Body of pancreas (tissue), 4 donors: ENCODE data around the gene RCC2. TPM values are rescaled to one million over a fixed set of nuclear protein-coding genes. Genes with fewer than 3 reads are reported as not detected.
"Not testable (repeated sequence)": the region's sequence is repeated elsewhere in the genome, so short reads cannot be mapped to it uniquely, and the experiment has no call there.

Source experiments
- ATAC-seq: fragments of 150-250 bp; one replicate; pipeline ENCODE4 v1.9.1; 2016
- DNase-seq, 4 donors: peaks; one replicate each; pipeline ENCODE4 v3.0.0-alpha.2; 2019
- H3K27ac ChIP-seq, 4 donors: fragments of 200-600 bp; sonication (generic); 1 replicate in 3 of 4; 2 replicates in 1 of 4; pipeline versions ENCODE4 v1.5.1 to v1.6.1; 2016 to 2019; ENCODE audit warnings: mild to moderate bottlenecking in 1 of 4, mixed read lengths in 1 of 4, moderate library complexity in 1 of 4
- H3K27me3 ChIP-seq, 2 donors: fragments of 200-600 bp; sonication (generic); one replicate each; pipeline ENCODE4 v1.6.0; 2016; ENCODE audit warnings: mild to moderate bottlenecking in 1 of 2
- H3K36me3 ChIP-seq, 2 donors: fragments of 200-600 bp; sonication (generic); replicated peaks in 1 of 2; 2 replicates each; pipeline ENCODE4 v1.5.1; 2016; ENCODE audit warnings: low read depth in 2 of 2; ENCODE audit not compliant: insufficient read depth in 1 of 2
- H3K4me1 ChIP-seq: fragments of 200-600 bp; sonication (generic); one replicate; pipeline ENCODE4 v1.6.0; 2016
- H3K4me3 ChIP-seq, 2 donors: fragments of 200-600 bp; sonication (generic); 1 replicate in 1 of 2; 2 replicates in 1 of 2; pipeline ENCODE4 v1.5.1; 2016 to 2019
- H3K9me3 ChIP-seq, 3 donors: fragments of 200-600 bp; sonication (generic); 1 replicate in 2 of 3; 2 replicates in 1 of 3; pipeline ENCODE4 v1.5.1; 2016
- POLR2A ChIP-seq, 3 donors: fragments of 450-650 bp; IDR thresholded peaks; one replicate each; pipeline ENCODE4 v1.6.1; 2016; ENCODE audit warnings: antibody characterized with exemption in 3 of 3, mild to moderate bottlenecking in 2 of 3
- WGBS, 2 donors: methylation state at CpG; one replicate each; pipeline ENCODE4 v1.1.5; 2017; 5-methylcytosine and 5-hydroxymethylcytosine counted together
- intact Hi-C: fragments of 100-400 bp; cut with DNase I; formaldehyde crosslinking; loops from one replicate; pipeline ENCODE4 v1.15.1; 2023
- total RNA-seq, 2 donors: library from RNA; depleted of rRNA; stranded (reverse); fragments of >200 nt; gene quantifications; one replicate each; pipeline ENCODE4 v1.1.0, GENCODE V29; 2016
- TF ChIP-seq, protein P1 (sequence below), 7 experiments: fragments of 450-650 bp in 4 of 7; fragments of 200-600 bp in 3 of 7; sonication (generic) in 3 of 7; IDR thresholded peaks; one replicate each; pipeline ENCODE4 v1.5.1; 2016 to 2019; ENCODE audit warnings: antibody characterized with exemption in 7 of 7

Gene RCC2
- 10 to 100 TPM; 19.2 to 34.3 TPM for total RNA-seq

DNA sequence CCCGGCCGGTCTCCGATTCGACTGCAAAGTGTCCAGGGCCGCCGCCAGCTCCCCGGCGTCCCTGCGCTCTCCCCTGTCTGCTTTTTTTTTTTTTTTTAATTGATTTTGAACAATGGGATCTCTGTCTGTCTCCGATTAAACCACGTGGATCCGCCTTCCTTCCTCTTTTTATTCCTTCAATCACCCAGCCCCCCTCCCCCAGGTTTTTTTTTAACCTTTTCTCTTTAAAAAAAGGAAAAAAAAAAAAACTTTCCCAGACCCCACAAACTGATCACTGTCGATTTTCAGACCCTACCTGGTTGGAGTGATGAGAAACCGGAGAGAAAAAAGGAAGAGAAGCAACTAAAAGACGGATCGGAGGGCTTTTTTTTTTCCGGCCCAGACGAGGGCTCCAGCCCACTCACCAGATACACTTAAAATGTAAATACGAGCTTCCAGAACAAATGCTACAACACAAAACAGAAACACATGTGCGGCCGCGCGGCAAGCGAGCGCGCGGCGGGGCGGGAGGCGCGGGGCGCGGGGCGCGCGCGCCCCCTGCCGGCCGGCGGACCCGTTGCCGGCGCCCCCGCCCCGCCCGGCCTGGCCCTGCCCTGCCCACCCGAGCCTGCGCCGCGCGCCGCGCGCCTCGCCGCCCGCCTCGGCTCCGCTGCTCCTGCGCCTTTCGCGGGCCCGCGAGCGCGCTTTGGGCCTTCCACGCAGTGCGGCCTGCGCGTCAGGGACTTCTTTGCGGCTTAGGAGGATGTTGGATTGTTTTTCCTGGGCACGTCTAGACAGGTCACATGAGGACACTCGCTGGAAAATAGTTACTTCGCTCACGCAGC, at the start of gene RCC2:
Gene RCC2, minus strand, starts transcription at position 428 of the 824 bp plus-strand sequence. CDS start 1,163 bp downstream, outside the sequence.
- Histone ChIP-seq H3K9me3 (no peaks in the 10 kb centered on the region), H3K4me1 (peaks cover 23% of the 10 kb centered on the region), H3K27me3 (no peaks in the 10 kb centered on the region), H3K4me3 (peak within 1 kb of the TSS; percentile 59 to 80), H3K27ac (peak within 1 kb of the TSS; percentile 62 to 87 (median 82)), H3K36me3 (no peaks in the 10 kb centered on the region)
- WGBS, 2 donors, result 0 to 1% methylated on average over 28 to 65 of the region's 75 CpGs
- intact Hi-C loops, result no loop called here
- ATAC-seq (peak; percentile 82), DNase-seq (peak; percentile 60 to 71 (median 66))
- TF ChIP-seq POLR2A (IDR thresholded peaks at IDR 0.05), result peak in 2 of 3 donors; percentile 41 to 53
- TF ChIP-seq, protein P1, sequence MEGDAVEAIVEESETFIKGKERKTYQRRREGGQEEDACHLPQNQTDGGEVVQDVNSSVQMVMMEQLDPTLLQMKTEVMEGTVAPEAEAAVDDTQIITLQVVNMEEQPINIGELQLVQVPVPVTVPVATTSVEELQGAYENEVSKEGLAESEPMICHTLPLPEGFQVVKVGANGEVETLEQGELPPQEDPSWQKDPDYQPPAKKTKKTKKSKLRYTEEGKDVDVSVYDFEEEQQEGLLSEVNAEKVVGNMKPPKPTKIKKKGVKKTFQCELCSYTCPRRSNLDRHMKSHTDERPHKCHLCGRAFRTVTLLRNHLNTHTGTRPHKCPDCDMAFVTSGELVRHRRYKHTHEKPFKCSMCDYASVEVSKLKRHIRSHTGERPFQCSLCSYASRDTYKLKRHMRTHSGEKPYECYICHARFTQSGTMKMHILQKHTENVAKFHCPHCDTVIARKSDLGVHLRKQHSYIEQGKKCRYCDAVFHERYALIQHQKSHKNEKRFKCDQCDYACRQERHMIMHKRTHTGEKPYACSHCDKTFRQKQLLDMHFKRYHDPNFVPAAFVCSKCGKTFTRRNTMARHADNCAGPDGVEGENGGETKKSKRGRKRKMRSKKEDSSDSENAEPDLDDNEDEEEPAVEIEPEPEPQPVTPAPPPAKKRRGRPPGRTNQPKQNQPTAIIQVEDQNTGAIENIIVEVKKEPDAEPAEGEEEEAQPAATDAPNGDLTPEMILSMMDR (IDR thresholded peaks at IDR 0.05), result peak in 3 of 7 experiments; percentile 12 to 73 (median 43)

DNA sequence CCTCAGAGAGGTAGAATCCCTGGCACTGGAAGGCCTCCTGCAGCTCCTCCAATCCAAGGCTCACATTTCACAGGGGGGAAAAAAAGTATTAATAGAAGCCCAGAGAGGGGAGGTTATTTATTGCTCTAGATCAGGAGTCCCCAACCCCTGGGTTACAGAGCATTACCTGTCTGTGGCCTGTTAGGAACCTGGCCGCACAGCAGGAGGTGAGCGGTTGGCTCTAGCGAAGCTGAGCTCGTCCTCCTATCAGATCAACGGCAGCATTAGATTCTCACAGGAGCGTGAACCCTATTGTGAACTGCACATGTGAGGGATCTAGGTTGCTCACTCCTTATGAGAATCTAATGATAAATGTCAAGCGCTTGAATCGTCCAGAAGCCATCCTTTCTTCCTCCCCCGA, 46.8 kb upstream of the RCC2 start:
- H3K27ac ChIP-seq, result no peak overlapping the region
- intact Hi-C loops, result no loop called here
- no peaks in the 10 kb centered on the region for H3K9me3 ChIP-seq
- TF ChIP-seq, protein P1 (IDR thresholded peaks at IDR 0.05), result no peak
- TF ChIP-seq POLR2A (IDR thresholded peaks at IDR 0.05), result no peak
- no peak overlapping the region for H3K4me3 ChIP-seq
- 61 to 72% methylated on average over 3 to 9 of the region's 9 CpGs for WGBS, 2 donors
- H3K4me1 ChIP-seq, result no peaks in the 10 kb centered on the region
- H3K27me3 ChIP-seq, result no peaks in the 10 kb centered on the region
- DNase-seq (no peak), ATAC-seq (no peak)
- no peaks in the 10 kb centered on the region for H3K36me3 ChIP-seq

GRCh38 chr1:17485281-17485680, 45.8 kb upstream of the RCC2 start:
- WGBS, 2 donors, result 40 to 41% methylated on average over 10 of the region's 10 CpGs
- no peaks in the 10 kb centered on the region for H3K9me3 ChIP-seq
- no peak overlapping the region for H3K4me3 ChIP-seq
- H3K27me3 ChIP-seq, result no peaks in the 10 kb centered on the region
- intact Hi-C loops, result no loop called here
- no peak overlapping the region for H3K27ac ChIP-seq
- H3K4me1 ChIP-seq, result no peaks in the 10 kb centered on the region
- no peak for ATAC-seq
- H3K36me3 ChIP-seq, result no peaks in the 10 kb centered on the region
- TF ChIP-seq, protein P1 (IDR thresholded peaks at IDR 0.05), result peak in 4 of 7 experiments; percentile 23 to 49 (median 27)
- TF ChIP-seq POLR2A (IDR thresholded peaks at IDR 0.05), result no peak
- peak in 2 of 4 donors; percentile 16 to 23 for DNase-seq

DNA sequence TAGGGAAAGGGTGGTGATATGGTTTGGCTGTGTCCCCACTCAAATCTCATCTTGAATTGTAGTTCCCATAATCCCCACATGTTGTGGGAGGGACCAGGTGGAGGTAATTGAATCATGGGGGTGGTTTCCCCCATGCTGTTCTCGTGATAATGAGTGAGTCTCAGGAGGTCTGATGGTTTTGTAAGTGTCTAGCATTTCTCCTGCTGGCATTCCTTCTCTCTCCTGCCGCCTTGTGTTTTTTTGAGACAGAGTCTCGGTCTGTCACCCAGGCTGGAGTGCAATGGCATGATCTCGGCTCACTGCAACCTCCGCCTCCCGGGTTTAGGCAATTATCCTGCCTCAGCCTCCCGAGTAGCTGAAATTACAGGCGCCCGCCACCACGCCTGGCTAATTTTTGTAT, 42.5 kb upstream of the RCC2 start:
- intact Hi-C loops, H3K27ac ChIP-seq, ATAC-seq, H3K4me1 ChIP-seq, H3K4me3 ChIP-seq, H3K27me3 ChIP-seq, H3K36me3 ChIP-seq, DNase-seq, H3K9me3 ChIP-seq: not testable (repeated sequence)
- WGBS, 2 donors, result 83 to 90% methylated on average over 10 of the region's 10 CpGs

- Histone ChIP-seq H3K36me3 (no peaks in the 10 kb centered on the region), H3K4me3 (no peak overlapping the region), H3K27ac (no peak overlapping the region), H3K9me3 (no peaks in the 10 kb centered on the region), H3K27me3 (no peaks in the 10 kb centered on the region), H3K4me1 (no peaks in the 10 kb centered on the region)
- TF ChIP-seq, protein P1 (IDR thresholded peaks at IDR 0.05), result no peak
- TF ChIP-seq POLR2A (IDR thresholded peaks at IDR 0.05), result no peak
- intact Hi-C loops, result no loop called here
- WGBS, 2 donors, result 84 to 88% methylated on average over 7 of the region's 7 CpGs
- ATAC-seq (no peak), DNase-seq (no peak)
Observed at GRCh38 chr1:17480846-17481245, 41.4 kb upstream of the RCC2 start.
